HepG2 (cell line): ENCODE data around the gene MSX2. TPM values are rescaled to one million over a fixed set of nuclear protein-coding genes. Genes with fewer than 3 reads are reported as not detected.

Experiments used
- ATAC-seq: fragments of 200-7000 bp; cut with Tn5 transposase; 3 replicates; pipeline ENCODE4 v1.9.1; 2020; ENCODE audit warnings: mild to moderate bottlenecking, moderate library complexity
- BruUV-seq: library from RNA; stranded (reverse); fragments of 400-500 nt; replicated peaks from 2 replicates; lab custom pipeline; 2021; lab: Mats Ljungman, UMichigan
- CTCF ChIA-PET: fragments of 300-600 bp; formaldehyde crosslinking; extraction: SDS; loops from one replicate; lab custom pipeline; 2021; ENCODE audit warnings: low total read pairs, inconsistent platforms, low intra/inter-chr PET ratio; lab: Yijun Ruan, JAX
- POLR2A ChIA-PET: fragments of 350-600 bp; sonication (Branson Sonifier 250); formaldehyde crosslinking; loops from one replicate; lab custom pipeline; 2020; ENCODE audit warnings: antibody characterized with exemption, inconsistent platforms; lab: Yijun Ruan, JAX
- DNase-seq: peaks from one replicate; pipeline ENCODE4 v3.0.0-alpha.2; 2015; ENCODE audit warnings: low spot score
- FAIRE-seq: peaks from 3 replicates; lab custom pipeline; 2011; peaks lifted over from hg19 to GRCh38; lab: Jason Lieb, UNC
- H2AFZ ChIP-seq: one replicate; pipeline ENCODE4 v1.6.1; 2011; ENCODE audit warnings: low read length, inconsistent platforms
- H3K27ac ChIP-seq: fragments of 300-600 bp; 3 replicates; pipeline ENCODE4 v1.8.0; 2011; ENCODE audit warnings: mixed run types, mild to moderate bottlenecking, mixed read lengths, low read length, inconsistent platforms; ENCODE audit not compliant: insufficient read depth; ENCODE audit errors: extremely low read length
- H3K27me3 ChIP-seq, 2 experiments: fragments of 200-600 bp in 1 of 2; 2 replicates in 1 of 2; 3 replicates in 1 of 2; pipeline versions ENCODE4 v1.6.0 to v1.8.0; 2011; ENCODE audit warnings: low read length in 2 of 2, mild to moderate bottlenecking in 2 of 2, moderate library complexity in 2 of 2, inconsistent platforms in 1 of 2; ENCODE audit not compliant: insufficient read depth in 2 of 2, control insufficient read depth in 1 of 2
- H3K36me3 ChIP-seq, 2 experiments: fragments of 200-600 bp in 1 of 2; replicated peaks in 1 of 2; 2 replicates in 1 of 2; 3 replicates in 1 of 2; pipeline versions ENCODE4 v1.5.1 to v1.8.0; 2011; ENCODE audit warnings: low read length in 2 of 2, inconsistent platforms in 1 of 2; ENCODE audit not compliant: insufficient read depth in 2 of 2, control insufficient read depth in 1 of 2
- H3K4me1 ChIP-seq: 2 replicates; pipeline ENCODE4 v1.5.1; 2012; ENCODE audit warnings: low read length, inconsistent platforms; ENCODE audit not compliant: insufficient read depth
- H3K4me2 ChIP-seq: 2 replicates; pipeline ENCODE4 v1.6.0; 2011; ENCODE audit warnings: low read depth, low read length, inconsistent platforms
- H3K4me3 ChIP-seq, 3 experiments: fragments of 200-600 bp in 1 of 3; sonication (generic), shearing (Covaris generic) in 1 of 3; replicated peaks in 1 of 3; 2 replicates each; pipeline ENCODE4 v1.5.1; 2011 to 2016; ENCODE audit warnings: low read length in 3 of 3, inconsistent platforms in 2 of 3, low read depth in 2 of 3, mild to moderate bottlenecking in 2 of 3, control low read depth in 1 of 3, mixed read lengths in 1 of 3; ENCODE audit not compliant: insufficient read depth in 1 of 3
- H3K79me2 ChIP-seq: one replicate; pipeline ENCODE4 v1.6.1; 2011; ENCODE audit warnings: low read length, inconsistent platforms; ENCODE audit not compliant: insufficient read depth
- H3K9ac ChIP-seq: 2 replicates; pipeline ENCODE4 v1.6.0; 2011; ENCODE audit warnings: mild to moderate bottlenecking, low read depth, low read length, inconsistent platforms; ENCODE audit not compliant: insufficient read depth
- H3K9me3 ChIP-seq: 2 replicates; pipeline ENCODE4 v1.5.1; 2012; ENCODE audit warnings: mild to moderate bottlenecking, low read length
- H4K20me1 ChIP-seq: 2 replicates; pipeline ENCODE4 v1.6.0; 2011; ENCODE audit warnings: inconsistent platforms, mild to moderate bottlenecking, low read length, moderate library complexity; ENCODE audit not compliant: insufficient read depth
- CBX5 ChIP-seq: sonication (generic); formaldehyde crosslinking; IDR thresholded peaks from 2 replicates; pipeline ENCODE4 v1.4.0; 2020; ENCODE audit warnings: missing genetic modification reagents, borderline replicate concordance
- MAF1 ChIP-seq: sonication (generic); formaldehyde crosslinking; IDR thresholded peaks from 2 replicates; pipeline ENCODE4 v1.5.0; 2020; ENCODE audit warnings: missing genetic modification reagents, borderline replicate concordance
- PCBP2 ChIP-seq: fragments of 200-400 bp; formaldehyde crosslinking; optimal IDR thresholded peaks from 2 replicates; pipeline ENCODE3; 2018; ENCODE audit warnings: low read length, low read depth; ENCODE audit not compliant: poor library complexity, severe bottlenecking
- SOX6 ChIP-seq, 2 experiments: fragments of 450-650 bp in 1 of 2; sonication (generic) in 1 of 2; formaldehyde crosslinking in 1 of 2; IDR thresholded peaks; 2 replicates each; pipeline versions ENCODE4 v1.4.0 to v1.6.1; 2017 to 2020; ENCODE audit warnings: antibody characterized with exemption in 1 of 2, mild to moderate bottlenecking in 1 of 2, missing genetic modification reagents in 1 of 2
- SP1 ChIP-seq, 2 experiments: fragments of 450-650 bp in 1 of 2; sonication (generic) in 1 of 2; formaldehyde crosslinking in 1 of 2; IDR thresholded peaks; 2 replicates each; pipeline versions ENCODE4 v1.4.0 to v1.6.1; 2016 to 2020; ENCODE audit warnings: missing genetic modification reagents in 1 of 2
- ZNF629 ChIP-seq: sonication (generic); formaldehyde crosslinking; conservative IDR thresholded peaks from 2 replicates; pipeline ENCODE4 v1.5.0; 2020; ENCODE audit warnings: missing genetic modification reagents
- ZNF761 ChIP-seq: sonication (generic); formaldehyde crosslinking; conservative IDR thresholded peaks from 2 replicates; pipeline ENCODE4 v1.4.0; 2020; ENCODE audit warnings: mild to moderate bottlenecking, missing genetic modification reagents
- whole genome bisulfite sequencing: methylation state at CpG from one replicate; pipeline ENCODE4 v1.1.6; 2017; ENCODE audit warnings: low lambda C conversion rate; 5-methylcytosine and 5-hydroxymethylcytosine counted together
- in situ Hi-C: cut with HindIII; loops from 2 replicates; pipeline ENCODE4 v1.10.0; 2017; ENCODE audit warnings: low pct_unique_long_range_greater_than_20kb; ENCODE audit not compliant: extremely low pct_ligation_motif_present
- intact Hi-C: fragments of 100-400 bp; cut with micrococcal nuclease; formaldehyde crosslinking; loops from one replicate; pipeline ENCODE4 v1.10.0; 2022; ENCODE audit not compliant: unreplicated experiment
- polyA plus RNA-seq, 8 experiments: library from polyadenylated mRNA; depleted of rRNA in 3 of 8; stranded (reverse) in 7 of 8; unstranded in 1 of 8; fragments of >200 nt; fragmentation: Illumina TruSeq in 4 of 8; extraction: Trizol in 4 of 8; gene quantifications; 2 replicates each; pipeline versions ENCODE4 v1.2.1 to v1.2.3, GENCODE V29; 2011 to 2016; ENCODE audit warnings: low read depth in 4 of 8, missing spikeins in 1 of 8, mixed read lengths in 1 of 8; ENCODE audit not compliant: insufficient read depth in 1 of 8
- total RNA-seq, 5 experiments: library from RNA; depleted of rRNA; stranded (reverse); fragments of >200 nt; fragmentation: Illumina TruSeq; extraction: Trizol; gene quantifications; 2 replicates each; pipeline ENCODE4 v1.2.3, GENCODE V29; 2016; ENCODE audit warnings: low read depth in 1 of 5
- TF ChIP-seq, protein P1 (sequence below): IDR thresholded peaks from 2 replicates; pipeline ENCODE4 v1.6.1; 2016; ENCODE audit warnings: missing compliant biosample characterization, missing genetic modification reagents, borderline replicate concordance
- TF ChIP-seq, protein P2 (sequence below): sonication (generic); formaldehyde crosslinking; IDR thresholded peaks from 2 replicates; pipeline ENCODE4 v1.4.0; 2020; ENCODE audit warnings: missing genetic modification reagents

The MSX2 gene
- total and polyA plus RNA-seq, 2 of the 13 experiments (the other 11 are each of a cell fraction or from before 2014, with no cell fraction given): not detected

DNA sequence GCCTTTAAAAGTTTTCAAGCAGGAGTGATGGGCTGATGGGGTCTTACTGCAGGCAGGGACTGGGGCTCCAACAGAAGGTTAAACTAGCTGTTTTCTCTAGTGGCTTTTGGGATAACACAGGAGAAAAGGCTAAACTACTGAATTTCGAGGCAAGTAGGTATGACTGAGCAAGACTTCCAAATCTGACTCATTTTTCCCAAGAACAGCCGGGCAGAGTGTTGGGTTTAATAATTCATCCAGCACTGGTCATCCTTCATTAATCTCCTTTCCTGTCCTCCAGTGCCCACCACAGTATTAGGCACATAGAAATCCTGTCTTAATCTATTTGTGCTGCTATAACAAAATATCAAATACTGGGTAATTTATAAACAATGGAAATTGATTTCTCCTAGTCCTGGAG lies 20.5 kb downstream of the MSX2 start:
- H2AFZ ChIP-seq: no peak overlapping the region
- H3K4me1 ChIP-seq: no peaks in the 10 kb centered on the region
- H3K4me2 ChIP-seq: no peak overlapping the region
- BruUV-seq: no TSS peak
- no peak for DNase-seq
- TF ChIP-seq ZNF761 (CRISPR knock-in tag) (no peak), MAF1 (CRISPR knock-in tag) (no peak), SOX6 (IDR thresholded peaks at IDR 0.05) (no peak), SOX6 (CRISPR knock-in tag; IDR thresholded peaks at IDR 0.05) (no peak), PCBP2 (no peak), ZNF629 (no peak), CBX5 (no peak), SP1 (IDR thresholded peaks at IDR 0.05) (no peak), SP1 (CRISPR knock-in tag; IDR thresholded peaks at IDR 0.05) (no peak)
- TF ChIP-seq, protein P1, sequence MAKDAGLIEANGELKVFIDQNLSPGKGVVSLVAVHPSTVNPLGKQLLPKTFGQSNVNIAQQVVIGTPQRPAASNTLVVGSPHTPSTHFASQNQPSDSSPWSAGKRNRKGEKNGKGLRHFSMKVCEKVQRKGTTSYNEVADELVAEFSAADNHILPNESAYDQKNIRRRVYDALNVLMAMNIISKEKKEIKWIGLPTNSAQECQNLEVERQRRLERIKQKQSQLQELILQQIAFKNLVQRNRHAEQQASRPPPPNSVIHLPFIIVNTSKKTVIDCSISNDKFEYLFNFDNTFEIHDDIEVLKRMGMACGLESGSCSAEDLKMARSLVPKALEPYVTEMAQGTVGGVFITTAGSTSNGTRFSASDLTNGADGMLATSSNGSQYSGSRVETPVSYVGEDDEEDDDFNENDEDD (CRISPR knock-in tag): no peak
- TF ChIP-seq, protein P2, sequence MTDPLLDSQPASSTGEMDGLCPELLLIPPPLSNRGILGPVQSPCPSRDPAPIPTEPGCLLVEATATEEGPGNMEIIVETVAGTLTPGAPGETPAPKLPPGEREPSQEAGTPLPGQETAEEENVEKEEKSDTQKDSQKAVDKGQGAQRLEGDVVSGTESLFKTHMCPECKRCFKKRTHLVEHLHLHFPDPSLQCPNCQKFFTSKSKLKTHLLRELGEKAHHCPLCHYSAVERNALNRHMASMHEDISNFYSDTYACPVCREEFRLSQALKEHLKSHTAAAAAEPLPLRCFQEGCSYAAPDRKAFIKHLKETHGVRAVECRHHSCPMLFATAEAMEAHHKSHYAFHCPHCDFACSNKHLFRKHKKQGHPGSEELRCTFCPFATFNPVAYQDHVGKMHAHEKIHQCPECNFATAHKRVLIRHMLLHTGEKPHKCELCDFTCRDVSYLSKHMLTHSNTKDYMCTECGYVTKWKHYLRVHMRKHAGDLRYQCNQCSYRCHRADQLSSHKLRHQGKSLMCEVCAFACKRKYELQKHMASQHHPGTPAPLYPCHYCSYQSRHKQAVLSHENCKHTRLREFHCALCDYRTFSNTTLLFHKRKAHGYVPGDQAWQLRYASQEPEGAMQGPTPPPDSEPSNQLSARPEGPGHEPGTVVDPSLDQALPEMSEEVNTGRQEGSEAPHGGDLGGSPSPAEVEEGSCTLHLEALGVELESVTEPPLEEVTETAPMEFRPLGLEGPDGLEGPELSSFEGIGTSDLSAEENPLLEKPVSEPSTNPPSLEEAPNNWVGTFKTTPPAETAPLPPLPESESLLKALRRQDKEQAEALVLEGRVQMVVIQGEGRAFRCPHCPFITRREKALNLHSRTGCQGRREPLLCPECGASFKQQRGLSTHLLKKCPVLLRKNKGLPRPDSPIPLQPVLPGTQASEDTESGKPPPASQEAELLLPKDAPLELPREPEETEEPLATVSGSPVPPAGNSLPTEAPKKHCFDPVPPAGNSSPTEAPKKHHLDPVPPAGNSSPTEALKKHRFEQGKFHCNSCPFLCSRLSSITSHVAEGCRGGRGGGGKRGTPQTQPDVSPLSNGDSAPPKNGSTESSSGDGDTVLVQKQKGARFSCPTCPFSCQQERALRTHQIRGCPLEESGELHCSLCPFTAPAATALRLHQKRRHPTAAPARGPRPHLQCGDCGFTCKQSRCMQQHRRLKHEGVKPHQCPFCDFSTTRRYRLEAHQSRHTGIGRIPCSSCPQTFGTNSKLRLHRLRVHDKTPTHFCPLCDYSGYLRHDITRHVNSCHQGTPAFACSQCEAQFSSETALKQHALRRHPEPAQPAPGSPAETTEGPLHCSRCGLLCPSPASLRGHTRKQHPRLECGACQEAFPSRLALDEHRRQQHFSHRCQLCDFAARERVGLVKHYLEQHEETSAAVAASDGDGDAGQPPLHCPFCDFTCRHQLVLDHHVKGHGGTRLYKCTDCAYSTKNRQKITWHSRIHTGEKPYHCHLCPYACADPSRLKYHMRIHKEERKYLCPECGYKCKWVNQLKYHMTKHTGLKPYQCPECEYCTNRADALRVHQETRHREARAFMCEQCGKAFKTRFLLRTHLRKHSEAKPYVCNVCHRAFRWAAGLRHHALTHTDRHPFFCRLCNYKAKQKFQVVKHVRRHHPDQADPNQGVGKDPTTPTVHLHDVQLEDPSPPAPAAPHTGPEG (CRISPR knock-in tag): no peak
- intact Hi-C loops: no loop called here
- H3K27ac ChIP-seq: no peak overlapping the region
- WGBS: 4% methylated on average over 2 of the region's 2 CpGs
- H3K9me3 ChIP-seq: no peaks in the 10 kb centered on the region
- no peaks in the 10 kb centered on the region for H3K79me2 ChIP-seq
- in situ Hi-C loops: no loop called here
- no peak for FAIRE-seq
- H4K20me1 ChIP-seq: no peaks in the 10 kb centered on the region
- H3K4me3 ChIP-seq: no peak overlapping the region
- no peak overlapping the region for H3K9ac ChIP-seq
- POLR2A ChIA-PET: no interaction called here
- H3K27me3 ChIP-seq: peaks cover 0 to 30% of the 10 kb centered on the region in 2 experiments; a peak in 4 of 5 replicates
- H3K36me3 ChIP-seq: no peaks in the 10 kb centered on the region
- CTCF ChIA-PET: no interaction called here
- ATAC-seq: no peak
